Tibial artery (tissue), 4 donors: ENCODE measurements around the gene CCDC171.

Experiments
- DNase-seq, 2 donors: peaks; one replicate each; pipeline ENCODE4 v3.0.0-alpha.2; 2019
- H3K27ac ChIP-seq, 2 donors: fragments of 200-600 bp; sonication (generic) in 1 of 2; 1 replicate in 1 of 2; 2 replicates in 1 of 2; pipeline ENCODE4 v1.5.1; 2018 to 2019; ENCODE audit warnings: mild to moderate bottlenecking in 1 of 2
- H3K27me3 ChIP-seq, 2 donors: fragments of 200-600 bp; sonication (generic) in 1 of 2; one replicate each; pipeline versions ENCODE4 v1.5.1 to v1.6.0; 2016 to 2019
- H3K36me3 ChIP-seq, 3 donors: fragments of 200-600 bp; sonication (generic) in 2 of 3; one replicate each; pipeline ENCODE4 v1.5.1; 2016 to 2019; ENCODE audit warnings: mild to moderate bottlenecking in 2 of 3
- H3K4me1 ChIP-seq, 4 donors: fragments of 200-600 bp; sonication (generic) in 2 of 4; 1 replicate in 3 of 4; 2 replicates in 1 of 4; pipeline ENCODE4 v1.5.1; 2016 to 2019
- H3K4me3 ChIP-seq, 2 donors: fragments of 200-600 bp; sonication (generic) in 1 of 2; 1 replicate in 1 of 2; 2 replicates in 1 of 2; pipeline ENCODE4 v1.5.1; 2018 to 2019; ENCODE audit warnings: mild to moderate bottlenecking in 2 of 2
- H3K9me3 ChIP-seq, 3 donors: fragments of 200-600 bp; sonication (generic) in 1 of 3; one replicate each; pipeline ENCODE4 v1.5.1; 2016 to 2019
- intact Hi-C: fragments of 100-400 bp; cut with DNase I; formaldehyde crosslinking; loops from one replicate; pipeline ENCODE4 v1.15.0; 2023; ENCODE audit warnings: low total_unique reads
- TF ChIP-seq, protein P1 (sequence below), 2 experiments: fragments of 200-600 bp in 1 of 2; fragments of 450-650 bp in 1 of 2; IDR thresholded peaks; one replicate each; pipeline ENCODE4 v1.5.1; 2017 to 2019; ENCODE audit warnings: antibody characterized with exemption in 2 of 2, mild to moderate bottlenecking in 1 of 2, moderate library complexity in 1 of 2

CCDC171 gene

DNA sequence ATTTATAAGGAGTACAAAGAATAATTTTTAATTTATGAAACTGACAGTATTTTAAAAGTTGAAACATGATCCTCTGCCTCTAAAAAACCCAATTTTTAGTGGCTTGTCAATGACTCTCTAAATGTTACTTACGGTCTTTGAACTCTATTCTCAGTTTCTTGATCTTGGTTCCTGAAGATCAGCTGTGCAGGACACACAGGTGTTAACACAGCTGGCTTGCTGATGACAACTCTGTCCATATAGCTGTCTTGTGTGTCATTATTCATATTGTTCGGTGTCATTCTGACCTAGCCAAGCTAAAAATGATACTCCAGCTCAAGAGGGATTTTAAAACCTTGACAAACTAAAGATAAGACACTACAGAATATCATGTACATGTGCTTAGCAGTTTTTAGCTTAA, 314.5 kb downstream of the CCDC171 start:
- TF ChIP-seq, protein P1, sequence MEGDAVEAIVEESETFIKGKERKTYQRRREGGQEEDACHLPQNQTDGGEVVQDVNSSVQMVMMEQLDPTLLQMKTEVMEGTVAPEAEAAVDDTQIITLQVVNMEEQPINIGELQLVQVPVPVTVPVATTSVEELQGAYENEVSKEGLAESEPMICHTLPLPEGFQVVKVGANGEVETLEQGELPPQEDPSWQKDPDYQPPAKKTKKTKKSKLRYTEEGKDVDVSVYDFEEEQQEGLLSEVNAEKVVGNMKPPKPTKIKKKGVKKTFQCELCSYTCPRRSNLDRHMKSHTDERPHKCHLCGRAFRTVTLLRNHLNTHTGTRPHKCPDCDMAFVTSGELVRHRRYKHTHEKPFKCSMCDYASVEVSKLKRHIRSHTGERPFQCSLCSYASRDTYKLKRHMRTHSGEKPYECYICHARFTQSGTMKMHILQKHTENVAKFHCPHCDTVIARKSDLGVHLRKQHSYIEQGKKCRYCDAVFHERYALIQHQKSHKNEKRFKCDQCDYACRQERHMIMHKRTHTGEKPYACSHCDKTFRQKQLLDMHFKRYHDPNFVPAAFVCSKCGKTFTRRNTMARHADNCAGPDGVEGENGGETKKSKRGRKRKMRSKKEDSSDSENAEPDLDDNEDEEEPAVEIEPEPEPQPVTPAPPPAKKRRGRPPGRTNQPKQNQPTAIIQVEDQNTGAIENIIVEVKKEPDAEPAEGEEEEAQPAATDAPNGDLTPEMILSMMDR (IDR thresholded peaks at IDR 0.05): no peak
- Histone ChIP-seq H3K36me3 (no peaks in the 10 kb centered on the region), H3K27me3 (no peaks in the 10 kb centered on the region), H3K4me3 (no peak overlapping the region), H3K9me3 (no peaks in the 10 kb centered on the region), H3K4me1 (no peaks in the 10 kb centered on the region), H3K27ac (no peak overlapping the region)
- DNase-seq: no peak
- intact Hi-C loops: no loop called here

DNA sequence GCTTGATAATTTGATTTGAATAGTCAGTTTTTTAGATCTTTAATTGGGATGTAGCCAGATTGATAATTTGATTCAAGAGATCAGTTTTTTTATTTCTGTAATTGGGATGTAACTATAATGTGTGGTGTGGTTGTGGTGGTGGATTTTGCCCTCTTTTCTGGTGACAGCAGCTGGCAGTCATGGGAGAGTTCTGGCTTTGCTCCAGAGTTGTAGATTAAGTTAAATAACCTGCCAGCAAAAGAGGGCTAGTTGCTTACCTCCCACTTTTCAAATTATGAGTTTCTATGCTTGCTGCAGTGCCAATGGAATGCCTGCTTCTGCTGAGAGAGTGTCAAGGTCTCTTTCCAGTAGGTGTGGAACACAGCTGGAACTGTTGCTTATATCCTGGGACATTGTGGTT, 315.1 kb downstream of the CCDC171 start:
- no peak overlapping the region for H3K27ac ChIP-seq
- H3K9me3 ChIP-seq: no peaks in the 10 kb centered on the region
- H3K36me3 ChIP-seq: no peaks in the 10 kb centered on the region
- intact Hi-C loops: no loop called here
- TF ChIP-seq, protein P1 (IDR thresholded peaks at IDR 0.05): no peak
- DNase-seq: no peak
- no peak overlapping the region for H3K4me3 ChIP-seq
- no peaks in the 10 kb centered on the region for H3K4me1 ChIP-seq
- H3K27me3 ChIP-seq: no peaks in the 10 kb centered on the region

DNA sequence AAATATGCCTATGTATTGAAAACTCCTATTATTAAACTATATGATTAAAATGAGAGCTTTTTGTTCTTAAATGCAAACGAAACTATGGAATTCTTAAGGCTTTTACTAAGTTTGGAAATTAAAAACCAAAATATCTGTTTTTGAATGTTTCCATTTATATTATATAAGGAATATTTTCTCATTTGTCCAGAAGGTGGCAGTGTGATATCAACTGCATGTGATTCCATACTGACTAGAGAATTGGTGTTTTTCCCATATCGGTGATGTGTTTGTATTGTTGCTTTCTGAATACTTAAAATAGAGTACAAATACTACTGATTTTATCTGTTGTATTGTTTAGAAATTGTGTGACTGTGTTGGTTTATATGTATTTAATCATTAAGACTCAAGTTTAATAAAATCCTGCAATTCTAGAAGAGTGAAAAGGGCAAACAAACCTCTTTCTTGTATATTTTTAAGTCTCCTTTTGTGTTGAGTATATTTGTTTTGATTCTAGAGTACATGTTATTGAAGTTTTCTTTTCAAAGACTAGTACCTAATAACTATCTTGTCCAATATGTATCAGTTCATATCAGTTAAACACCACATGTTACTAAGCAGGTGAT, 320.8 kb downstream of the CCDC171 start:
- TF ChIP-seq, protein P1 (IDR thresholded peaks at IDR 0.05): peak; percentile 66 to 67

DNA sequence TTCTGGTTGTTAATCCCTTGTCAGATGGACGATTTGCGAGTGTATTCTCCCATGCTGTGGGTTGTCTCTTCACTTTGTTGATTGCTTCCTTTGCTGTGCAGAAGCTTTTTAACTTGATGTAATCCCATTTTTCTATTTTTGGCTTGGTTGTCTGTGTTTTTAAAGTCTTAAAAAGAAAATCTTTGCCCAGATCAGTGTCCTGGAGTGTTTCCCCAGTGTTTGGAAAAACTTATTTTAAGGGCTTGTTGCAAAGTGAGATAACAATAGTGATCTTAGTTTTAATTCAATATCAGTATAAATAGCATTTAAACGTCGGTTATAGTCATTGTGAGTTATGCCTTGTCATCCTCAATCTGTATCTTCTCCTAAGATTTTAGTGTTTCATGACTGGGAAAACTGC, 329.5 kb downstream of the CCDC171 start:
- no peaks in the 10 kb centered on the region for H3K27me3 ChIP-seq
- intact Hi-C loops: no loop called here
- H3K9me3 ChIP-seq: no peaks in the 10 kb centered on the region
- no peak for DNase-seq
- TF ChIP-seq, protein P1 (IDR thresholded peaks at IDR 0.05): no peak
- H3K36me3 ChIP-seq: no peaks in the 10 kb centered on the region
- H3K4me3 ChIP-seq: no peak overlapping the region
- H3K4me1 ChIP-seq: no peaks in the 10 kb centered on the region
- H3K27ac ChIP-seq: no peak overlapping the region

More for the DNA sequence above, 320.8 kb downstream of the CCDC171 start:
- intact Hi-C loops: loop anchor here (10.0 kb wide), 1 partner anchor 261 kb away; no protein-coding TSS in a partner anchor
- Histone ChIP-seq H3K9me3 (no peaks in the 10 kb centered on the region), H3K4me1 (no peaks in the 10 kb centered on the region), H3K36me3 (no peaks in the 10 kb centered on the region), H3K4me3 (no peak overlapping the region), H3K27me3 (no peaks in the 10 kb centered on the region), H3K27ac (no peak overlapping the region)
- DNase-seq: no peak

DNA sequence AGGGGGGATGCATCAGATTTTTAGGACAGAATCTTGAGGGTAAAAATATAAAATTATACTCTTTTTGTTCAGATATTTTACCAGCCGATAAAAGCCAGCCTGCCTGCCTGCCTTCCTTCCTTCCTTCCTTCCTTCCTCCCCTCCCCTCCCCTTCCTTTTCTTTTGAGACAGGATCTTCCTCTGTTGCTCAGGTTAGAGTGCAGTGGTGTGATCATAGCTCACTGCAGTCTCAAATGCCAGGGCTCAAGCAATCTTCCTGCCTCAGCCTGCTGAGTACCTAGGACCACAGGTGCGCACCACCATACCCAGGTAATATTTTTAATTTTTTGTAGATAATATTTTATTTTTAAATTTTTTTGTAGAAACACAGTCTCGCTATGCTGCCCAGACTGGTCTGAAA, 330.0 kb downstream of the CCDC171 start:
- Histone ChIP-seq H3K36me3 (no peaks in the 10 kb centered on the region), H3K9me3 (no peaks in the 10 kb centered on the region), H3K4me1 (no peaks in the 10 kb centered on the region), H3K4me3 (no peak overlapping the region), H3K27me3 (no peaks in the 10 kb centered on the region), H3K27ac (no peak overlapping the region)
- intact Hi-C loops: no loop called here
- TF ChIP-seq, protein P1 (IDR thresholded peaks at IDR 0.05): no peak
- DNase-seq: no peak

DNA sequence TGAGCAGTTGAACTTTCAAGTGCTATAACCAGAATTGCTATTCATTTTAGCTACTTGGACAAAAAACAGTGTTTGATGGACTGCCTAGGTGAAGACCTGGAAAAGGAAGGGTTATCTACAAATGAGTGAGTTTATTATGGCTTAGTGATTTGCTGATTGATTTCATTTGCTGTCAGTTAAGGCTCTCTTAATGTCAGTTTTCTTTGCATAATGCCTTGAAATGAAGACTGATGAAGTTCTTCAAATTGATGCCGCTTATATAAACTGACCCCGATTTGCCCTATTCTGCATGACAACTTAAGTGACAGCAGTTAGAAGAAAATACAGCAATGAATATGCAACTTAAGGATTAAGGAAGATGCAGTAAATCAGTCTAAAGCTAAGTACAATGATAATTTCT, 332.6 kb downstream of the CCDC171 start:
- Histone ChIP-seq H3K36me3 (no peaks in the 10 kb centered on the region), H3K27me3 (no peaks in the 10 kb centered on the region), H3K27ac (no peak overlapping the region), H3K4me1 (no peaks in the 10 kb centered on the region), H3K4me3 (no peak overlapping the region), H3K9me3 (no peaks in the 10 kb centered on the region)
- no peak for DNase-seq
- TF ChIP-seq, protein P1 (IDR thresholded peaks at IDR 0.05): no peak
- intact Hi-C loops: no loop called here
